GM23338 (cell line): ENCODE results near the gene AFAP1. TPM values are rescaled to one million over a fixed set of nuclear protein-coding genes. Genes with fewer than 3 reads are reported as not detected.
A peak's percentile ranks its signal among the peaks of the same experiment; 100 is the strongest.

Experiments used
- ATAC-seq: fragments of 200-7000 bp; cut with Tn5 transposase; 3 replicates; pipeline ENCODE4 v1.9.1; 2020
- DNase-seq: peaks from one replicate; pipeline ENCODE4 v3.0.0-alpha.2; 2015; ENCODE audit warnings: low spot score
- H2AFZ ChIP-seq: fragments of 200-600 bp; sonication (generic); 2 replicates; pipeline ENCODE4 v1.8.0; 2016; ENCODE audit warnings: antibody characterized with exemption, mild to moderate bottlenecking, moderate library complexity
- H3F3A ChIP-seq: fragments of 200-600 bp; sonication (generic); replicated peaks from 2 replicates; pipeline ENCODE4 v1.8.0; 2017; ENCODE audit warnings: antibody characterized with exemption, mixed run types, low read depth
- H3K27ac ChIP-seq: fragments of 200-600 bp; sonication (generic); 2 replicates; pipeline ENCODE4 v1.6.1; 2016; ENCODE audit warnings: low read depth
- H3K27me3 ChIP-seq: fragments of 200-600 bp; sonication (generic); 2 replicates; pipeline ENCODE4 v1.8.0; 2016; ENCODE audit warnings: mild to moderate bottlenecking, mixed run types, moderate library complexity; ENCODE audit not compliant: insufficient read depth
- H3K36me3 ChIP-seq: fragments of 200-600 bp; sonication (generic); 2 replicates; pipeline ENCODE4 v1.8.0; 2016; ENCODE audit warnings: mild to moderate bottlenecking; ENCODE audit not compliant: insufficient read depth
- H3K4me1 ChIP-seq: fragments of 200-600 bp; sonication (generic); 2 replicates; pipeline ENCODE4 v1.8.0; 2016; ENCODE audit warnings: mild to moderate bottlenecking, moderate library complexity; ENCODE audit not compliant: insufficient read depth
- H3K4me2 ChIP-seq: fragments of 200-600 bp; sonication (generic); 2 replicates; pipeline ENCODE4 v1.7.1; 2017; ENCODE audit warnings: mixed run types
- H3K4me3 ChIP-seq: fragments of 200-600 bp; sonication (generic); 2 replicates; pipeline ENCODE4 v1.6.1; 2016; ENCODE audit warnings: mixed run types
- H3K79me2 ChIP-seq: fragments of 200-600 bp; sonication (generic); replicated peaks from 2 replicates; pipeline ENCODE4 v1.8.0; 2017; ENCODE audit warnings: mild to moderate bottlenecking; ENCODE audit not compliant: insufficient read depth
- H3K9me2 ChIP-seq: fragments of 200-600 bp; sonication (generic); 2 replicates; pipeline ENCODE4 v1.8.0; 2017; ENCODE audit not compliant: insufficient read depth
- H4K20me1 ChIP-seq: fragments of 200-600 bp; sonication (generic); replicated peaks from 2 replicates; pipeline ENCODE4 v1.8.0; 2017; ENCODE audit warnings: mild to moderate bottlenecking; ENCODE audit not compliant: insufficient read depth
- H3K27ac Mint-ChIP-seq: 2 replicates; pipeline ENCODE4 v1.8.0; 2020; ENCODE audit warnings: inconsistent platforms, mild to moderate bottlenecking, moderate library complexity, mixed read lengths
- H3K27me3 Mint-ChIP-seq: 3 replicates; pipeline ENCODE4 v1.8.0; 2022; ENCODE audit warnings: low read depth, mild to moderate bottlenecking, moderate library complexity, mixed read lengths, inconsistent platforms; ENCODE audit not compliant: insufficient read depth, poor library complexity
- H3K36me3 Mint-ChIP-seq: 3 replicates; pipeline ENCODE4 v1.8.0; 2021; ENCODE audit warnings: low read depth, mild to moderate bottlenecking, inconsistent platforms, moderate library complexity, mixed read lengths
- H3K4me1 Mint-ChIP-seq: 3 replicates; pipeline ENCODE4 v1.8.0; 2020; ENCODE audit warnings: mild to moderate bottlenecking, inconsistent platforms, mixed read lengths
- H3K4me3 Mint-ChIP-seq: 3 replicates; pipeline ENCODE4 v1.8.0; 2021; ENCODE audit warnings: moderate library complexity, mild to moderate bottlenecking, inconsistent platforms, mixed read lengths
- H3K9me3 Mint-ChIP-seq: 3 replicates; pipeline ENCODE4 v1.8.0; 2020; ENCODE audit warnings: moderate library complexity, mild to moderate bottlenecking, inconsistent platforms, mixed read lengths
- NANOG ChIP-seq: IDR thresholded peaks from 2 replicates; pipeline ENCODE4 v1.6.1; 2016; ENCODE audit warnings: antibody characterized with exemption, borderline replicate concordance
- POLR2AphosphoS5 ChIP-seq: IDR thresholded peaks from 2 replicates; pipeline ENCODE4 v1.6.1; 2016; ENCODE audit warnings: antibody characterized with exemption, low read depth
- ZNF114 ChIP-seq: fragments of 250-450 bp; sonication (Bioruptor Pico); IDR thresholded peaks from 2 replicates; pipeline ENCODE4 v1.5.0; 2020; ENCODE audit warnings: mild to moderate bottlenecking, moderate library complexity
- ZNF331 ChIP-seq: fragments of 250-450 bp; sonication (Bioruptor Pico); IDR thresholded peaks from 2 replicates; pipeline ENCODE4 v1.5.0; 2020; ENCODE audit warnings: low read depth, mild to moderate bottlenecking, moderate library complexity
- polyA plus RNA-seq: library from polyadenylated mRNA; unstranded; fragments of >200 nt; fragmentation: Nextera tagmentation; extraction: Ambion mirVana; gene quantifications from 2 replicates; pipeline ENCODE4 v1.2.1, GENCODE V29; 2016
- total RNA-seq: library from RNA; depleted of rRNA; stranded (reverse); fragments of >200 nt; shearing (Covaris generic); gene quantifications from 2 replicates; pipeline ENCODE4 v1.2.3, GENCODE V29; 2014
- TF ChIP-seq, protein P1 (sequence below): IDR thresholded peaks from one replicate; pipeline ENCODE4 v1.6.1; 2018; ENCODE audit warnings: antibody characterized with exemption; ENCODE audit not compliant: unreplicated experiment
- TF ChIP-seq, protein P2 (sequence below): IDR thresholded peaks from 2 replicates; pipeline ENCODE4 v1.6.1; 2016; ENCODE audit warnings: antibody characterized with exemption

The AFAP1 gene
- total and polyA plus RNA-seq, 2 experiments from 2014 or later: 6.5 to 21.5 TPM

DNA sequence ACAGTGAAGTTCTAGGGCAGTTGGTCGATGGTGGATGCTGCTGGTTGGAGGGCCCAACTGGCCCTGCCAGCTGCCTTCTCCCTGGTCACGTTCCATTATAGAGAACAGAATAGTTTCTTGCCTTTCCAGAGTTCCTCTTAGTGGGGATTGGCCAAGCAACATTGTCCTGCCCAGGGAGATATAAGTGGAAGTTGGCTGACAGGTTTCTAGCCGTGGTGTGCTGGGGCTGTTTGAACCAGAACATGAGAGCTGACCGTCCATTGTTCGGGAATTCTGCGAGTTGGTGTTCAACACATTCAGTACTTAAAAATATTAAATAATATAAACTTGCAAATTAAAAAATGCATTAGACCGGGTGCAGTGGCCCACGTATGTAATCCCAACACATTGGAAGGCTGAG, 3.5 kb upstream of the AFAP1 start:
- Histone ChIP-seq H3K4me1 (peaks cover 14% of the 10 kb centered on the region), H4K20me1 (no peaks in the 10 kb centered on the region), H3K4me3 (no peak overlapping the region), H3K27me3 (no peaks in the 10 kb centered on the region), H3K36me3 (no peaks in the 10 kb centered on the region), H3K79me2 (peaks cover 3% of the 10 kb centered on the region; the same call in 1 of the 2 replicates), H3K27ac (no peak overlapping the region), H3K9me2 (no peaks in the 10 kb centered on the region), H3K4me2 (no peak overlapping the region), H2AFZ (no peak overlapping the region), H3F3A (peaks cover 4% of the 10 kb centered on the region; the same call in 1 of the 2 replicates)
- no peak overlapping the region for H3K27ac Mint-ChIP-seq
- H3K27me3 Mint-ChIP-seq: peaks cover 17% of the 10 kb centered on the region
- no peak overlapping the region for H3K4me3 Mint-ChIP-seq
- TF ChIP-seq, protein P1, sequence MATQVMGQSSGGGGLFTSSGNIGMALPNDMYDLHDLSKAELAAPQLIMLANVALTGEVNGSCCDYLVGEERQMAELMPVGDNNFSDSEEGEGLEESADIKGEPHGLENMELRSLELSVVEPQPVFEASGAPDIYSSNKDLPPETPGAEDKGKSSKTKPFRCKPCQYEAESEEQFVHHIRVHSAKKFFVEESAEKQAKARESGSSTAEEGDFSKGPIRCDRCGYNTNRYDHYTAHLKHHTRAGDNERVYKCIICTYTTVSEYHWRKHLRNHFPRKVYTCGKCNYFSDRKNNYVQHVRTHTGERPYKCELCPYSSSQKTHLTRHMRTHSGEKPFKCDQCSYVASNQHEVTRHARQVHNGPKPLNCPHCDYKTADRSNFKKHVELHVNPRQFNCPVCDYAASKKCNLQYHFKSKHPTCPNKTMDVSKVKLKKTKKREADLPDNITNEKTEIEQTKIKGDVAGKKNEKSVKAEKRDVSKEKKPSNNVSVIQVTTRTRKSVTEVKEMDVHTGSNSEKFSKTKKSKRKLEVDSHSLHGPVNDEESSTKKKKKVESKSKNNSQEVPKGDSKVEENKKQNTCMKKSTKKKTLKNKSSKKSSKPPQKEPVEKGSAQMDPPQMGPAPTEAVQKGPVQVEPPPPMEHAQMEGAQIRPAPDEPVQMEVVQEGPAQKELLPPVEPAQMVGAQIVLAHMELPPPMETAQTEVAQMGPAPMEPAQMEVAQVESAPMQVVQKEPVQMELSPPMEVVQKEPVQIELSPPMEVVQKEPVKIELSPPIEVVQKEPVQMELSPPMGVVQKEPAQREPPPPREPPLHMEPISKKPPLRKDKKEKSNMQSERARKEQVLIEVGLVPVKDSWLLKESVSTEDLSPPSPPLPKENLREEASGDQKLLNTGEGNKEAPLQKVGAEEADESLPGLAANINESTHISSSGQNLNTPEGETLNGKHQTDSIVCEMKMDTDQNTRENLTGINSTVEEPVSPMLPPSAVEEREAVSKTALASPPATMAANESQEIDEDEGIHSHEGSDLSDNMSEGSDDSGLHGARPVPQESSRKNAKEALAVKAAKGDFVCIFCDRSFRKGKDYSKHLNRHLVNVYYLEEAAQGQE: no peak
- DNase-seq: no peak
- H3K4me1 Mint-ChIP-seq: peaks cover 26% of the 10 kb centered on the region
- H3K9me3 Mint-ChIP-seq: no peaks in the 10 kb centered on the region
- no peak for ATAC-seq
- H3K36me3 Mint-ChIP-seq: no peaks in the 10 kb centered on the region

DNA sequence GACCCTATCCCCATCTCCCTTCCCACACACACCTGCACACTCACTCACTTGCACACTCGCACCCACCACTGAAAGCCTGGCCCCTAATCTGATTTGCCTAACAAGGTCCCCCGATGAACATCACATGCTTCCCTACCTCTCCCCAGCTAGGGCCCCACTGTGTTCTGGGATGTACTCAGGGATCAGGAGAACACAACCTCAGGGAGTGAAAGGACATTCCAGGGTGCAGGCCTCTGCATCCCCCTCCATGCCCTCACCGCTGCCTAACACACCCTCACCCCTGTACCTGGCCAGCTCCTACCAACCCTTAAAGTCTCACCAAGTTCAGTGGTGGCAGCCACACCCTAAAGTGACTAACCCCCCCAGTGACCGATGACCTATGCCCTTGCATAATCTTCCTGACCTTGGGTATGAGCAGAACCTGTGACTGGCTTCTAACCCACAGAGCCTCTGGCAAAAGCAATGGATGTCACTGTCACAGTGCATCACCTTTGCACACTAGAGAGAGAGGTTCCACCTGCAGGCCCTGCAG, 2.4 kb upstream of the AFAP1 start:
- H3K4me3 Mint-ChIP-seq: no peak overlapping the region; the same call in 2 of the 3 replicates
- peaks cover 9% of the 10 kb centered on the region; the same call in 1 of the 2 replicates for H3F3A ChIP-seq
- H3K9me3 Mint-ChIP-seq: no peaks in the 10 kb centered on the region
- H3K27ac ChIP-seq: no peak overlapping the region
- H3K27me3 ChIP-seq: no peaks in the 10 kb centered on the region
- H3K79me2 ChIP-seq: peaks cover 13% of the 10 kb centered on the region
- no peak; the same call in 1 of the 3 replicates for ATAC-seq
- H3K4me1 ChIP-seq: peaks cover 21% of the 10 kb centered on the region
- no peak overlapping the region for H3K4me2 ChIP-seq
- no peaks in the 10 kb centered on the region for H4K20me1 ChIP-seq
- no peak overlapping the region for H3K4me3 ChIP-seq
- peaks cover 19% of the 10 kb centered on the region for H3K27me3 Mint-ChIP-seq
- H3K4me1 Mint-ChIP-seq: peaks cover 32% of the 10 kb centered on the region
- H2AFZ ChIP-seq: no peak overlapping the region; the same call in 1 of the 2 replicates
- peak overlapping the region; percentile 49; the same call in 1 of the 2 replicates for H3K27ac Mint-ChIP-seq
- no peaks in the 10 kb centered on the region for H3K9me2 ChIP-seq
- DNase-seq: no peak
- no peaks in the 10 kb centered on the region for H3K36me3 ChIP-seq
- H3K36me3 Mint-ChIP-seq: no peaks in the 10 kb centered on the region
- TF ChIP-seq, protein P2, sequence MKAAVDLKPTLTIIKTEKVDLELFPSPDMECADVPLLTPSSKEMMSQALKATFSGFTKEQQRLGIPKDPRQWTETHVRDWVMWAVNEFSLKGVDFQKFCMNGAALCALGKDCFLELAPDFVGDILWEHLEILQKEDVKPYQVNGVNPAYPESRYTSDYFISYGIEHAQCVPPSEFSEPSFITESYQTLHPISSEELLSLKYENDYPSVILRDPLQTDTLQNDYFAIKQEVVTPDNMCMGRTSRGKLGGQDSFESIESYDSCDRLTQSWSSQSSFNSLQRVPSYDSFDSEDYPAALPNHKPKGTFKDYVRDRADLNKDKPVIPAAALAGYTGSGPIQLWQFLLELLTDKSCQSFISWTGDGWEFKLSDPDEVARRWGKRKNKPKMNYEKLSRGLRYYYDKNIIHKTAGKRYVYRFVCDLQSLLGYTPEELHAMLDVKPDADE: no peak
- no peak for TF ChIP-seq ZNF114
- no peak for TF ChIP-seq ZNF331 (CRISPR knock-in tag)
- TF ChIP-seq, protein P1: no peak
- TF ChIP-seq POLR2AphosphoS5: no peak
- TF ChIP-seq NANOG: no peak
